Medulla oblongata (tissue), 1 donor: ENCODE data around the gene METRN.
A peak's percentile ranks its signal among the peaks of the same experiment; 100 is the strongest.

Experiments
- DNase-seq: peaks from one replicate; pipeline ENCODE4 v3.0.0-alpha.2; 2015; ENCODE audit errors: extremely low spot score

METRN gene

DNA sequence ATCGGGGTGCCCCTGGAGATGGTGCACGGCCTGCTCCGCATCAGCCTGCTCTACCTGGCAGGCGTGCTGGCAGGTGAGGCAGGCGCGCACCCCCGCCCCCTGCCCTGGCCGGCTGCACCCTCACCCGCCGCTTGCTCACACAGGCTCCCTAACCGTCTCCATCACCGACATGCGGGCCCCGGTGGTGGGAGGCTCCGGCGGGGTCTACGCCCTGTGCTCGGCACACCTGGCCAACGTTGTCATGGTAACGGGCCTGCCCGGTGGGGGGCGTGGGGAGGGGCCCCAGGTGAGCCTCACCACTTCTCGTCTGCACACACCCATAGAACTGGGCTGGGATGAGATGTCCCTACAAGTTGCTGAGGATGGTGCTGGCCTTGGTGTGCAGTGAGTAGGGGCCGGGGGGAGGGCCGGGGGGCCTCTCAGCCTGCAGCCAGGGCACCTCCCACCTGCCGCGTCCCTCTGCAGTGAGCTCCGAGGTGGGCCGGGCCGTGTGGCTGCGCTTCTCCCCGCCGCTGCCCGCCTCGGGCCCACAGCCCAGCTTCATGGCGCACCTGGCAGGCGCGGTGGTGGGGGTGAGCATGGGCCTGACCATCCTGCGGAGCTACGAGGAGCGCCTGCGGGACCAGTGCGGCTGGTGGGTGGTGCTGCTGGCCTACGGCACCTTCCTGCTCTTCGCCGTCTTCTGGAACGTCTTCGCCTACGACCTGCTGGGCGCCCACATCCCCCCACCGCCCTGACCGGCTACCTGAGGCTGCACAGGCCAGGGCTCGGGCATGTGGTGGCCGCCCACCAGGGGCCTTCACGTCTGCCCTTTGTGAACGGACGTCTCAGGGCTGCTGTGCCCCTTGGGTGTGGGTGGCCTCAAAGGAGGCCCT, 37.4 kb upstream of the METRN start:
- no peak for DNase-seq

DNA sequence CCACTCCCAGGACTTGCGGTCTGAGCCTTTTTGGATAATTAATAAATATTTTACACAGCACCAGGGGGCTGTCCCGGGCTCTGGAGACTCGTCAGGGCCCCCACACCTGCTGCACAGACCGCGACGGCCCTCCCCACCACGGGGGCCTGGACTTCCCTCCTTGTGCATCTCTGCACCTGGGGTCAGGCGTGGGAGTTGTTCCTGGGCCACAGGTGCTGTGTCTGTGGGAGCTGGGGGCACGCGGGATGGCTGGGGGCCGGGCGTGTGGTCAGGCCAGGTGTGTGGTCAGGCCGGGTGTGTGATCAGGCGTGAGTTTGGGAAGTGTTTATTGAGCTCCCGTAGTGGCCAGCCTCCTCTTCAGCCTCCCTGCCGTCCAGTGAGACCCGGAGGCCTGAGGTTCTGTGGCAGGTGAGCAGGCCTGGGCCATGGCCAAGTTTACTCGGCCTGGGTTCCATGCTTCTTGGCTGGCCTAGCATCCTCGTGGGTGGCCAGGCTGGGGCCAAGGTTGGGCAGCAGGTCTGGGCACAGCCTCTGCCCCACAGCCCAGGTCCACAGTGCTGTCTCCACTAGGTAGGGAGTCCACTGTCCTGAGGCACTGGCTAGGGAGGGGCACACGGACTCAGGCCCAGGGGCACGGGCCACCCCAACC, 36.6 kb upstream of the METRN start:
- no peak for DNase-seq

DNA sequence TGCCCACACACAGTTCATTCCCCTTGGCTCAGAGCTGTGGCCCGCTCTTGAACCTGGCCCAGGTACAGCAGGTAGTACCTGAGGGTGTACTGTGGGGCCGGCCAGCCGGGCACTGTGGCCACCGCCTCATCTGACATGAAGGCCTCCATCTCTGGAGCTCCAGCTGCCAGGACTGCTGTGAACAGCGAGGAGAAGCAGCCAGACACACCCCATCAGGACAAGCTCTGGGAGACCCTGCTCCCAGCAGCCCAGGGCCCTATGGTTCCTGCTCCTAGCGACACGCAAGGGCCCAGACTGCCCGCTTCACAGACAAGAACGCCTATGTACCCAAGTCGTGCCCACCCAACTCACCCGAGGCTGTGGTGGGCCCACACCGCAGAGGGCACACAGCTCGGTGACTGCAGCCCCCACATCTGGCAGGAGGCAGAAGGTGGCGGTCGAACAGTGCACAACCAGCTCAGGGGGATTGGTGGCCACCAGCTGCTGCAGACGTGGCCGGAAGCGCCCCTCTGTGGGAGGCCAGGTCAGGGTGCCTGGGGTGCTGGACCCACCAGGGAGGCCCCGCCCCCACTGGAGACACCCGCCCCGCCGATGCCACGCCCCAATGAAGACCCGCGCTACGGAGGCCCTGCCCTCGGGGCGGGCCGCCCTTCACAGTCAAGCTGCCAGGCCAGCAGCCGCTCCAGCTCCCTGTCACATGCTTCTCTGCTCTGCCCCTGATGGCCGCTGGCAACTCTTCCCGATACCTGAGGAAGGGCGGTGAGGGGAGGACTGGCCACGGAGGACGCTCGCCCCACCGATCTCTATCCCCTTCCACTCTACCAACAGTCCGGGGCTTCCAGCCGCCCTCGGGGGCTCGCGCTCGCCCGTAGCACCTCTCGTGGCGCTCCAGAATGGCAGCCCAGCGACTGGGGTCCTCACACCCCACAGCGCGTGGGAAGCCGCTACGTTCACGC, 35.8 kb upstream of the METRN start:
- DNase-seq = peak; percentile 67

DNA sequence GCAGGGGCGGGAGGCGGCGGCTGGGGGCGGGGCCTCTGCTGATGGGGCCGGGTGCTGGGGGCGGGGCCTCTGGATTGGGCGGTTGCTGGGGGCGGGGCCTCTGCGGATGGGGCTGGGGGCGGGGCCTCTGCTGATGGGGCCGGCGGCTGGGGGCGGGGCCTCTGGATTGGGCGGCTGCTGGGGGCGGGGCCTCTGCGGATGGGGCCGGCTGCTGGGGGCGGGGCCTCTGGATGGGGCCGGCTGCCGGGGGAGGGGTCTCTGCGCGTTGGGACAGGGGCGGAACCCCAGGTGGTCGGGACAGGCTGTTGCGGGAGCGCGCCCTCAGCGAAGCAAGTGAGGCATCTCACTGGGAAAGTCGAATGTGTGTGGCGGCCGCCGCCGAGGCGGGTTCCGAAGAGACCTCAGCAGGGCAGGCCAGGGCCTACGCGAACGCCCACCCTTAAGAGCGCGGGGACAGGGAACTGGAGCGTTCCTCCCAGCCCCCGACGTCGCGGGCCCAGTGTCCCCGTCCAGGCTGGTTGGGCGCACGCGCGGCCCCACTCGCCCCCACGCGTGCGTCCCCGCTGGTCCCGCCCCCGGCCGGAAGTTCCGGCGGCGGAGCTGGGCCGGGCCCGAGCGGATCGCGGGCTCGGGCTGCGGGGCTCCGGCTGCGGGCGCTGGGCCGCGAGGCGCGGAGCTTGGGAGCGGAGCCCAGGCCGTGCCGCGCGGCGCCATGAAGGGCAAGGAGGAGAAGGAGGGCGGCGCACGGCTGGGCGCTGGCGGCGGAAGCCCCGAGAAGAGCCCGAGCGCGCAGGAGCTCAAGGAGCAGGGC, 34.9 kb upstream of the METRN start, which contains the start of gene STUB1:
Gene STUB1 (plus strand): TSS at position 597 of the 811 bp plus-strand sequence. CDS start 116 bp downstream, at position 713.
- peak; percentile 83 for DNase-seq

DNA sequence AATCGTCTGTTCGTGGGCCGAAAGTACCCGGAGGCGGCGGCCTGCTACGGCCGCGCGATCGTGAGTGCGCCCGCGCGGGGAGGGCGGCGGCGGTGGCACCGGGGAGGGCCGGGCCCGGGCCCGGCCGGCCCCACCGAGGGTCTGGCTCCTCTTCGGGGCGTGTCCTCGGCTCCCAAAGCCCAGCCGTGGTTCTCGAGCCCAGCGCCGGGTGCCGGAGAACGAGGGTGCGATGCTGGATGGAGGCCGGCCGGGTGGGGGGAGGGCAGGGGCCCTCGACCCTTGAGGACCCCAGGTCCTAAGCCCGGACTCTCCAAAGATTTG, 34.3 kb upstream of the METRN start:
- DNase-seq = no peak

DNA sequence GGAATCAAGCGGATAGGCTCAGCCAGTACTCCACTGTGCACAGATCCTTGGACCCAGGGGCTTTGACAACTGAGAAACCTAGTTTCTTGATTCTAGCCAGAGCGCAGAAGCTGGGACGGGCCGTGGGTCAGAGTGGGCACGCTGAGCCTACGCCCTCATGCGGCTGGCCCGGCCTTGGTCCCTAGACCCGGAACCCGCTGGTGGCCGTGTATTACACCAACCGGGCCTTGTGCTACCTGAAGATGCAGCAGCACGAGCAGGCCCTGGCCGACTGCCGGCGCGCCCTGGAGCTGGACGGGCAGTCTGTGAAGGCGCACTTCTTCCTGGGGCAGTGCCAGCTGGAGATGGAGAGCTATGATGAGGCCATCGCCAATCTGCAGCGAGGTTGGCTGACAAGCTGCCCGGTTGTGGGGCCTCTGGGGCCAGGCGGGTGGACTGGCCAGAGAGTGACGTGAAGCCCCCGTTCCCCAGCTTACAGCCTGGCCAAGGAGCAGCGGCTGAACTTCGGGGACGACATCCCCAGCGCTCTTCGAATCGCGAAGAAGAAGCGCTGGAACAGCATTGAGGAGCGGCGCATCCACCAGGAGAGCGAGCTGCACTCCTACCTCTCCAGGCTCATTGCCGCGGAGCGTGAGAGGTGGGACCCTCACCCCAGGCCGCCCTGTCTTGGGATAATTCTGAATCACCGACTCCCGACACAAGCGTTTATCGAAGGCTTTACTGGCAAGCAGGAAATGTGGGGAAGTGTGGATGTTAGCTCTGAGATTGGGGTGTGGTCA, 33.8 kb upstream of the METRN start:
- peak; percentile 25 for DNase-seq

DNA sequence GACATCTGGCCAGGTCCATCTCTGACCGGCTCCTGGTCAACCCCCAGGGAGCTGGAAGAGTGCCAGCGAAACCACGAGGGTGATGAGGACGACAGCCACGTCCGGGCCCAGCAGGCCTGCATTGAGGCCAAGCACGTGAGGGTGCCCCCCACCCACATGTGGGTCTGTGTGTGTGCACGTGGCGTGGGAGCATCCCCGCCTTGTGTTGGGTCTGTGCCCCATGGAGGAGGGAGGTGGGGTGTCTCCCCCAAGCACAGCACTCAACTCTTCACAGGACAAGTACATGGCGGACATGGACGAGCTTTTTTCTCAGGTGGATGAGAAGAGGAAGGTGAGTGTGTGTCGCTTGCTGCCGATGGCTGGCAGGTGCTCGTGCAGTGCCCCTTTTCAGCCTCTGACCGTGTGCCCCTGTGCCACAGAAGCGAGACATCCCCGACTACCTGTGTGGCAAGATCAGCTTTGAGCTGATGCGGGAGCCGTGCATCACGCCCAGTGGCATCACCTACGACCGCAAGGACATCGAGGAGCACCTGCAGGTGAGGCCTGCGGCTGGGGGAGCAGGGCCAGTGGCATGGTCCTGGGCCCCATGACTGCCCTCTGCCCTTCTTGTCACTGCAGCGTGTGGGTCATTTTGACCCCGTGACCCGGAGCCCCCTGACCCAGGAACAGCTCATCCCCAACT, 33.0 kb upstream of the METRN start:
- DNase-seq = no peak

DNA sequence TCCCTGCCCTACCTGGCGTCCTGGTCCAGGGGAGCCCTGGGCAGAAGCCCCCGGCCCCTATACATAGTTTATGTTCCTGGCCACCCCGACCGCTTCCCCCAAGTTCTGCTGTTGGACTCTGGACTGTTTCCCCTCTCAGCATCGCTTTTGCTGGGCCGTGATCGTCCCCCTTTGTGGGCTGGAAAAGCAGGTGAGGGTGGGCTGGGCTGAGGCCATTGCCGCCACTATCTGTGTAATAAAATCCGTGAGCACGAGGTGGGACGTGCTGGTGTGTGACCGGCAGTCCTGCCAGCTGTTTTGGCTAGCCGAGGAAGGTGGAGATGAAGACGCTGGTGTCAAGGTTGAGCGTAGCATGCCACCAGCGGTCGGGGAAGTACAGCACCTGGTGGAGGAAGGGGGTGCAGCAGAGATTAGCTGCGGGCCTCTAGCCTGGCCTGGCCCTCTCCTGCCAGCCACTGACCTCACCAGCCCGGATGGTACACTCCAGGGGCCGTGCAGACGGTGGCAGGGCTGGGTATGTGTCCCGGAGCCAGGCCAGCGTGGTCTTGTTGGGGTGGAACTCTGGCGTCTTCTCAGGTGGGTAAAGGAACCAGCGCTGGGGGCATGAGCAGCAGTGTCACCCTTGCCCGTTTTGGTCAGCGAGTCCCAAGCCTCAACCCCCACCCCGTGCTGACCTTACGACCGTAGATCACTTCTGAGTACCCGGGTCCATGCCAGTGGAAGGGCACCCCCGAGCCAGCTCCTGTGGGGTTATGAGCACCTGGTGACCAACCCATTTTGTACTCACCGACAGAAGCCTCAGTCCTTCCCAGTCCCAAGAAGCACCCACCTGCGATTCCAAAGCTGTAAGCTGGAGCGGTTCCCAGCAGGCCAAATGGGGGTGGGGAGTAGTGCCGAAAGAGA, 32.2 kb upstream of the METRN start:
- no peak for DNase-seq

DNA sequence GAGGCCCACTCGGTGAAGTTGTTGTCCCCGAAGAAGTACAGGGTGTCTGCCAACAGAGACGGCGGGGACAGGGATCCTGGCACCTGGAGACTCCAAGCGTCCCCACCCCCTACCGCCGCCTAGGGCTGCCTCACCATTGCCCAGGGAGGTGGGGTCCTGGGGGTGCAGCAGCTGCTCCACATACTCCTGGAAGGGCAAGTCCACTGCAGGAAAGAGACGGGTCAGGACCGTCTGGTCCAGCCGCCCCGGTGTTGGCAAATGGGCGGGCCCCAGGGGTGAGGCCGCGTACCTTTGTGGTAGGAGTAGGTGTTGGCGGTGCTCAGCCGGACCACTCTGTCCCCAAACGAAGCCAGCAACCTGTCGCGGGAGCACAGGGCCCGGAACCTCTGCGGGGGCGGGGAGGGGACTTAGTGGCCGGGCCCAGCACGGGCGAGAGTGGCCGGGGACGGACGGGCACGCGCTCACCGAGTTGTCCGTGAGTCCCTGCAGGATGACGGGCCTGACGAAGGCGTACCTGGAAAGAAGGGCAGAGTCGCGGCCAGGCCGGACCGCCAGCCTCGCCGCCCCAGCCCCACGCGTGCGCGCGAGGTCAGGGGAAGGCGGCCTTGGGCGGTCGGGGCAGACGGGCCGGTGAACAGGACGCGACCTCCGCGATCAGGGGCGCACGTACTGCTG, 31.4 kb upstream of the METRN start:
- DNase-seq = no peak

DNA sequence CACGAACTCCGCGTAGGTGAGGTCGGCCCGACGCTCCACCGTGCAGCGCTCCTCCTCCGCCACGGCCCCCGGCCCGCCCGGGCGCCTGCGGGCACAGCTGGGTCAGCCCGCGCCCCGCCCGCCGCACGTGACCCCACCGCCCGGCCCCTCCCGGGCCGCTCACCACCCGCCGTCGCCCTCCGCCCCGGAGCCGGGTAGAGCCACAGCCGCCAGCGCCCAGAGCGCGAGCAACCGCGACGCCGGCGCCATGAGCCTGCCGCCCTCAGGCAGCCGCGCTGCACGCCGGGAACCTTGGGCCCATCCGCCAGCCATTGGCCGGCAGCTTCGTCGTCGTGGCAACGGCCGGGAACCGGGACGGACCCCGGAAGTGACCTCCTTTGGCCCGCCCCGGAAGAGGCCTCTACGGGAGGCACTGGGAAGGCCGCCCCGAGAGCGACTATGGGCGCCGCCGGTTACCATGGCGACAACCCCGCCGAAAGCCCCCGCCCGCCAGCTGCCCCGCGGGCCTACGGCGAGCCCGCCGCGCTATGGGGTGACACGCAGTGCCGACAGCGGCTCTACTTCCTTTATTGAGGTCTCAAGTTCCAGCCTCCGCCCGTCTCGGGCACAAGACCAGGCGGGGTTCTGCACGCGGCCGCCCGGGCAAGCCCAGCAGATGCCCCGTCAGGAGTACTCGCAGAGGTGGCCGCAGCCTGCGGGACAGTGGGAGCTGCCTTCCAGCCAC, 30.7 kb upstream of the METRN start, which contains the start of gene JMJD8:
Gene JMJD8 (minus strand): TSS at position 264 of the 724 bp plus-strand sequence. CDS start 15 bp downstream, at position 249.
- peak; percentile 97 for DNase-seq

DNA sequence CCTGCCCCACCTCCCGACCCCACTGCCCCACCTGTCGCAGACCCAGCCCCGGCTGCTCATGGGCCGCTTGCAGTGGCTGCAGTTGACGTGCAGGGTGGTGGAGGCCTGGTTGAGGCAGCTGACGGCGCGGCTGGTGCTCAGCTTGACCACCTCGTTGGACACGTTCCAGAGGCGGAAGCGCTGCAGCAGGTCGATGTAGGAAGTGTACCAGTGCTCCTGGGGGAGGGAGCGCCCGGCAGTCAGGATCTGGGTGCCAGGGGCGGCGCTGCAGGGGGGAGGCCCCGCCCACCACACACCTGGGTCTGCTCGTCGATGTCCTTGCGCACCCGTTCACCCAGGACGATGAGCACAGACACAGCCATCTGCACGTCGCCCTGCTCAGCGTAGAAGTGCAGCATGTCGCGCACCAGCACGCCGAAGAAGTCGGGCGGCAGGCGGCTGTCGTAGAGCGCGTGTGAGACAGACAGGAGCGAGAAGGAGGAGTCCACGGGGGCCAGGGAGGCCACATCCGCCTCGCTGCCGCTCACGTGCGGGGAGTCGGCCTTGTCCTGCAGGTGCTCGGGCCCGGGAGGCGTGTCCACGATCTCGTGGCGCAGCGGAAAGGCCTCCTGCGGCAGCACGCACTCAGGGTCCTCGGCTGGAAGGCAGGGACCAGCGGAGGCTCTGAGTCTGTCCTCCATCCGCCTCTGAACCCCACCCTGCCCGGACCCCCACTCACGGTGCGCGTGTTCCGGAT, 29.8 kb upstream of the METRN start:
- no peak for DNase-seq

DNA sequence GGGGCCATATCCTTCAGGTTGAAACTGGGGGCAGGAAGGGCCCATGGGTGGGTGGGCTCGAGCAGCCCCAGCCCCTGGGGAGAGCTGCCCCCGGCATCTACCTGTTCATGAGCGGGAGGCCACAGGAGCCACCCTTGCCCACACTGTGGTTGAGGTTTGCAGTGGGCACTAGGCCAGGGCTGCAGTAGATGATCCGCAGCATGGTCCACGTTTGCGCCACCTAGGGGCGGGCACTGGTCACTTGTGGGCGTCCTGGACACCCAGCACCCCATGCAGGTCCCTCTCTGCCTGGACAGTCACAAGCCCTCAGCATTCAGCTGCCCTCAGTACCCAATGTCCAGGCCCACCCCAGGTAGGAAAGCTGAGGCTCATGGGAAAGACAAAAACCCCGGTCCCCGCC, 29.0 kb upstream of the METRN start:
- no peak for DNase-seq

DNA sequence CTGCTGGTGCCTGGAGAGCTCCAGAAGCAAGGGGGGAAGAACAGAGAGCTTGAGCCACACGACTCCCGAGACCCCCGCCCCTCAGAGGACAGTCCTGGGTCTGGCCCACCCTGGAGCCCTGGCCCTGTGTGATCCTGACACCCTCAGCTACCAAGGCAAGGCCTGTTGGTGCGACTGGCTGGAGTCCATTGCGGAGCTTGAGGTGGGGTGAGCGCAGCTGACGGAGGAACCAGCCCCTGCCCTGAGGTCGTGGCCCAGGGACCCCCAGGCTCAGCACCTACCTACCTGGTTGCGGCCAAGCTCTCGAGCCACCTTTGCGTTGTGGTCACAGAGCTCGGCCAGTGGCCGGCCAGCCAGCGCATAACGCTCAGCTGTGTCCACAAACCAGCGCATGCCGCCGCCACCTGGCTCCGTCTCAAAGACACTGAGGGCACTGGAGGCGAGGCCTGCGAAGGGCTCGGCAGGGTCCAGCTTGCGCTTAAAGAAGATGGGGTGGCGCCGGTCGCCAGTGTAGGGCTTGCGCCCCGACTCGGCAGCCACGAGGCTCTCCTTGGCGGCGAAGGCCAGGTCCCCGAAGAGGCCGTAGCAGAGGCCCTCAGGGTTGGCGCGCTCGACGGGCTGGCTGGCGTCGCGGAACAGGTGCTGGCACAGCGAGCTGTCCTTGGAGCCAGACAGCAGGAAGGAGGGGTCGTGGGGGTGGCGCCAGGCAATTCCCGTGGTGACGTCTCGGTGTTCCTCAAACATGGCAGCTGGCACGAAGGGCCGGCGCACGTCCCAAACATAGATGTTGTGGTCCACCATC, 28.3 kb upstream of the METRN start:
- no peak for DNase-seq

DNA sequence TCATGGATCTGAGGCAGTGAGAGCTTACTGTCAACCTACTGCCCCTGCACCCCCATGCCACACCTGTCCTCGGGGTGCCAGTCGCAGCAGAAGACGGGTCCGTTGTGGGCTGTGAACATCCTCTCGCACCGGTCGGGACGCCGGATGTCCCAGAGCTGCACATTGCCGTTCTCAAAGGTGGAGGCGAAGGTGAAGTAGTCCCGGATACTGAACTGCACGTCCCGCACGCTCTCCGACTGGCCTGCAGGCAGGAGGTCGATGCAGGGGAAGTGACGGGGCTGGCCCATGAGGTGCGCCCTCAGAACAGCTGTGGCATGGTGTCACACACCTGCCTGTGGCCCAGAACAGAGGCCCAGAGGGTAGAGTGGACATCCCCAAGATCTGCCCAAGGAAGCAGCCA, 27.4 kb upstream of the METRN start:
- DNase-seq = no peak

DNA sequence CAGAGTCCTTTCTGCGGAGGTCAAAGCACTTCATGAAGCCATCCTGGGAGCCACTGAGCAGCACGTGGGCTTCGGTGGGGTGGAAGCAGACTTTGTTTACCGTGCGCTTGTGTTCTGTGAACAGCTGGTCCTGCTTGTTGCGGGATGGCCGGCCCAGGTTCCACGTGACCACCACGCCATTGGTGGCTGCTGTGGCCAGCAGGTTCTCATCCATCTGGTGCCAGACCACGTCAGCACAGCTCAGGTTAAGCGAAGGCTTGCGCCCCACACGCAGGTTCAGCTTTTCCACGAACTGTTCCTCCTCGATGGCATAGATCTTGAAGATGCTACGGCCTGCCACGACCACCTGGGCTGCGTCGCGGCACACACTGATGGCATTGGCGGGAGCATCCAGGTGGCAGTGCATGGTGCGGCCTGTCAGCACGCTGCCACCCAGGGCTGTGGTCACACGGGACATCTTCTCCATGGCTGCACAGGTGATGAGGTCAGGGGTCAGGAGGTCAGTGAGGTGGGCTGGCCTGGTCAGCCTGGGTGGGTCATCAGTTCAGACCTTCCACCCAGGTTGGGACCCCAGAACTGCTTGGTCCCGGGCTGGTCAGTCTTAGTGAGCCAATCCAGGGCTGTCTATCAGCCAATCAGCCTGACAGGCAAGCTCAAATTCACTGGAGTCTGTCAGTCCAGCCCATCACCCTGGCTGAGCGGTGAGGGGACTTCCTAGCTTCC, 25.6 kb upstream of the METRN start:
- no peak for DNase-seq
